ENCODE measurements around the gene LACRT. TPM values are rescaled to one million over a fixed set of nuclear protein-coding genes. Genes with fewer than 3 reads are reported as not detected.

The LACRT gene
- polyA plus RNA-seq, 1 of the 3 experiments (the other 2 are of a cell fraction): not detected

GRCh38 chr12:54584128-54584527 lies 50.6 kb downstream of the LACRT start:
- no peak overlapping the region for H3K4me2 ChIP-seq
- WGBS (ENCODE audit: low lambda C conversion rate): 19% methylated on average over 9 of the region's 9 CpGs
- no peak overlapping the region for H3K27ac ChIP-seq (ENCODE audit: low read depth in 2 of 2, low read length in 1 of 2)
- H3K9ac ChIP-seq: no peak overlapping the region
- H3K36me3 ChIP-seq (replicated peaks in 1 of 2; ENCODE audit: control insufficient read depth in 1 of 2, insufficient read depth in 2 of 2, low read length in 1 of 2): no peaks in the 10 kb centered on the region
- no peak overlapping the region for H2AFZ ChIP-seq (ENCODE audit: low read depth)
- no peaks in the 10 kb centered on the region for H3F3A ChIP-seq (replicated peaks; ENCODE audit: insufficient read depth)
- no peak for DNase-seq
- H3K9me2 ChIP-seq: no peaks in the 10 kb centered on the region
- H3K4me1 ChIP-seq (ENCODE audit: control insufficient read depth in 1 of 2, insufficient read depth in 2 of 2, low read depth in 1 of 2, low read length in 1 of 2): no peaks in the 10 kb centered on the region
- ChIA-PET POLR2A (no interaction called here), CTCF (interaction anchor here (3.1 kb wide), 1 partner anchor 12 kb away, joined by 19 read pairs; no protein-coding TSS in a partner anchor)
- H3K4me3 ChIP-seq (ENCODE audit: low read depth in 2 of 2, low read length in 1 of 2): no peak overlapping the region
- no peak for TF ChIP-seq PBX3 (IDR thresholded peaks at IDR 0.05)
- TF ChIP-seq TCF12 (IDR thresholded peaks at IDR 0.05): no peak
- TF ChIP-seq MAX (IDR thresholded peaks at IDR 0.05; ENCODE audit: low read depth): no peak
- H4K20me1 ChIP-seq (ENCODE audit: insufficient read depth): no peaks in the 10 kb centered on the region
- H3K79me2 ChIP-seq (ENCODE audit: insufficient read depth): no peaks in the 10 kb centered on the region
- peaks cover 75% of the 10 kb centered on the region for H3K27me3 ChIP-seq (ENCODE audit: insufficient read depth)
- H3K9me3 ChIP-seq: no peaks in the 10 kb centered on the region

- no peak overlapping the region for H3K27ac ChIP-seq (ENCODE audit: low read depth in 2 of 2, low read length in 1 of 2)
- POLR2A ChIA-PET: no interaction called here
- no peak overlapping the region for H3K4me2 ChIP-seq
- no peaks in the 10 kb centered on the region for H3K9me2 ChIP-seq
- no peaks in the 10 kb centered on the region for H3F3A ChIP-seq (replicated peaks; ENCODE audit: insufficient read depth)
- H4K20me1 ChIP-seq (ENCODE audit: insufficient read depth): no peaks in the 10 kb centered on the region
- H3K79me2 ChIP-seq (ENCODE audit: insufficient read depth): no peaks in the 10 kb centered on the region
- peaks cover 71% of the 10 kb centered on the region for H3K27me3 ChIP-seq (ENCODE audit: insufficient read depth)
- no peak for TF ChIP-seq RFX5 (IDR thresholded peaks at IDR 0.05; ENCODE audit: low read length)
- TF ChIP-seq RCOR1 (IDR thresholded peaks at IDR 0.05; ENCODE audit: low read length): no peak
- TF ChIP-seq IRF3 (IDR thresholded peaks at IDR 0.05; ENCODE audit: low read depth, low read length): no peak
- TF ChIP-seq REST (IDR thresholded peaks at IDR 0.05; ENCODE audit: low read depth, low read length): no peak
- TF ChIP-seq POLR2AphosphoS5 (IDR thresholded peaks at IDR 0.05; ENCODE audit: low read depth, low read length): no peak
- no peak for TF ChIP-seq MAX (IDR thresholded peaks at IDR 0.05; ENCODE audit: low read depth)
- no peak for TF ChIP-seq FOXJ3 (CRISPR knock-in tag; IDR thresholded peaks at IDR 0.05)
- TF ChIP-seq NRF1 (IDR thresholded peaks at IDR 0.05; ENCODE audit: low read depth, low read length): no peak
- TF ChIP-seq ELF1 (IDR thresholded peaks at IDR 0.05): no peak
- no peak for TF ChIP-seq USF2 (IDR thresholded peaks at IDR 0.05; ENCODE audit: borderline replicate concordance, low read depth, low read length)
- TF ChIP-seq YY1 (IDR thresholded peaks at IDR 0.05; ENCODE audit: low read depth): no peak
- TF ChIP-seq RXRA (IDR thresholded peaks at IDR 0.05; ENCODE audit: borderline replicate concordance, low read depth): no peak
- TF ChIP-seq JUND (IDR thresholded peaks at IDR 0.05): no peak
- TF ChIP-seq SMC3 (IDR thresholded peaks at IDR 0.05; ENCODE audit: low read depth, low read length): no peak
- TF ChIP-seq MXI1 (IDR thresholded peaks at IDR 0.05; ENCODE audit: low read depth, low read length): no peak
- TF ChIP-seq USF1 (IDR thresholded peaks at IDR 0.05; ENCODE audit: borderline replicate concordance, low read depth): no peak
- TF ChIP-seq CHD2 (IDR thresholded peaks at IDR 0.05; ENCODE audit: low read length, partially characterized antibody): no peak
- no peak for TF ChIP-seq TAF1 (IDR thresholded peaks at IDR 0.05; ENCODE audit: borderline replicate concordance, low read depth, low read length)
- no peak overlapping the region for H2AFZ ChIP-seq (ENCODE audit: low read depth)
- no peak overlapping the region for H3K4me3 ChIP-seq (ENCODE audit: low read depth in 2 of 2, low read length in 1 of 2)
- no peaks in the 10 kb centered on the region for H3K36me3 ChIP-seq (replicated peaks in 1 of 2; ENCODE audit: control insufficient read depth in 1 of 2, insufficient read depth in 2 of 2, low read length in 1 of 2)
- no peaks in the 10 kb centered on the region for H3K4me1 ChIP-seq (ENCODE audit: control insufficient read depth in 1 of 2, insufficient read depth in 2 of 2, low read depth in 1 of 2, low read length in 1 of 2)
- H3K9me3 ChIP-seq: no peaks in the 10 kb centered on the region
- 0% methylated on average over 4 of the region's 4 CpGs for WGBS (ENCODE audit: low lambda C conversion rate)
- H3K9ac ChIP-seq: no peak overlapping the region
- CTCF ChIA-PET: interaction anchor here (3.1 kb wide), 1 partner anchor 13 kb away, joined by 19 read pairs; no protein-coding TSS in a partner anchor
- no peak for DNase-seq
Measured at GRCh38 chr12:54583726-54584125, 51.0 kb downstream of the LACRT start.

Measured in SK-N-SH (cell line).